Measurements from ENCODE around the gene FOXL2NB. TPM values are rescaled to one million over a fixed set of nuclear protein-coding genes. Genes with fewer than 3 reads are reported as not detected.

The FOXL2NB gene
- total and polyA plus RNA-seq, 2 of the 13 experiments (the other 11 are each of a cell fraction or from before 2014, with no cell fraction given): not detected

DNA sequence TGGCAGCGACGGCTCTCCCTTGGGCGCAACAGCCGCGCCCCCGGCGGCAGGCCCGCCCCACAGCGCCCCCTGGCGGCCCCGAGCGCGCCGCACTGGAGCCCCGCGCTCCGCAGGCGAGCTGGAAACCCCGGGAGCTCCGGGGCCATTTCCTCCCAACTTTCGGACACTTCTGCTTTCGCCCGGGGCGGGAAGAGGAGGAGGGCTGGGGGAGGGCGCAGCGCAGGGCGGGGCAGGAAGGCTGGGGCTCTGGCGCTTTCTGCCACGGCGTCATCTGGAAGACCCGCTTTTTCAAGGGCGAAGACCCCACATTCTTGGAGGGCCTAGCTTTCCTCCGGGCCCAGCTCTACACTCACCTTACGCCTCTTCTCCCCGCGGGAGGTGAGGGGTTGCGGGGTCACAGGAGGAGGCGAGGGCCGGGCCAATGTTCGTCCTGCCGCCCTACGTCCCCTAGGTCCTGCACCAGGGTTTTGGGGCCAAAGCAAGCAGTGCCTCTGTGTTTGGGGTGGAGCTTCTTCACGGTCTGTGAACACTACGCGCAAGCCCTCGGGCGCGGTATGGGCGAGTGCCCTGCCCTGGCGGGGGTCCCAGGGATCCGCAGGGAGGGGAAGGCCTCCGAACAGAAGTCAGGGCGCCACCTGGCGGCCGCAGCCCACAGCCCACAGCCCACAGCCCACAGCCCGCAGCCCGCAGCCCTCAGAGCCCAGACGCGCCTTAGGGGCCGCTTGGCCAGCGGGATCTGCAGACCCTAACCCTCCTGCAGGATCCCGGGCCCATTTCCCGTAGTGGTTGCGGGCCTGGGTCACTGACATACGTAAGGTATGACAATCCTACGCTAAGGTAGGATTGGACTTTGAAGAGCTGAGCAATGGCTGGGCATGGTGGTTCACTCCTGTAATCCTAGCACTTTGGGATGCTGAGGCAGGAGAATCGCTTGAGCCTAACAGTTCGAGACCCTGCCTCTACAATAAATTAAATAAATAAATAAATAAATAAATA, 31.2 kb upstream of the FOXL2NB start (continued):
- no peak for TF ChIP-seq ZFYVE20 (CRISPR knock-in tag; IDR thresholded peaks at IDR 0.05; ENCODE audit: borderline replicate concordance, low read depth)
- no peak for TF ChIP-seq SMYD3 (CRISPR knock-in tag; IDR thresholded peaks at IDR 0.05)
- no peak for TF ChIP-seq ZFP41 (CRISPR knock-in tag; IDR thresholded peaks at IDR 0.05; ENCODE audit: borderline replicate concordance)
- no peak for TF ChIP-seq SIX4 (CRISPR knock-in tag; IDR thresholded peaks at IDR 0.05)
- TF ChIP-seq, protein P1, sequence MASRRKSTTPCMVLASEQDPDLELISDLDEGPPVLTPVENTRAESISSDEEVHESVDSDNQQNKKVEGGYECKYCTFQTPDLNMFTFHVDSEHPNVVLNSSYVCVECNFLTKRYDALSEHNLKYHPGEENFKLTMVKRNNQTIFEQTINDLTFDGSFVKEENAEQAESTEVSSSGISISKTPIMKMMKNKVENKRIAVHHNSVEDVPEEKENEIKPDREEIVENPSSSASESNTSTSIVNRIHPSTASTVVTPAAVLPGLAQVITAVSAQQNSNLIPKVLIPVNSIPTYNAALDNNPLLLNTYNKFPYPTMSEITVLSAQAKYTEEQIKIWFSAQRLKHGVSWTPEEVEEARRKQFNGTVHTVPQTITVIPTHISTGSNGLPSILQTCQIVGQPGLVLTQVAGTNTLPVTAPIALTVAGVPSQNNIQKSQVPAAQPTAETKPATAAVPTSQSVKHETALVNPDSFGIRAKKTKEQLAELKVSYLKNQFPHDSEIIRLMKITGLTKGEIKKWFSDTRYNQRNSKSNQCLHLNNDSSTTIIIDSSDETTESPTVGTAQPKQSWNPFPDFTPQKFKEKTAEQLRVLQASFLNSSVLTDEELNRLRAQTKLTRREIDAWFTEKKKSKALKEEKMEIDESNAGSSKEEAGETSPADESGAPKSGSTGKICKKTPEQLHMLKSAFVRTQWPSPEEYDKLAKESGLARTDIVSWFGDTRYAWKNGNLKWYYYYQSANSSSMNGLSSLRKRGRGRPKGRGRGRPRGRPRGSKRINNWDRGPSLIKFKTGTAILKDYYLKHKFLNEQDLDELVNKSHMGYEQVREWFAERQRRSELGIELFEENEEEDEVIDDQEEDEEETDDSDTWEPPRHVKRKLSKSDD (CRISPR knock-in tag; IDR thresholded peaks at IDR 0.05; ENCODE audit: low read depth): 0 out of 2 replicates have a peak, but pooled peaks have one; percentile 9
- no peak for TF ChIP-seq NR2F6 (IDR thresholded peaks at IDR 0.05)
- no peak for TF ChIP-seq NR2F6 (CRISPR knock-in tag; IDR thresholded peaks at IDR 0.05)
- no peak for TF ChIP-seq ZNF326 (CRISPR knock-in tag; IDR thresholded peaks at IDR 0.05; ENCODE audit: borderline replicate concordance)
- no peak for TF ChIP-seq MATR3 (CRISPR knock-in tag; IDR thresholded peaks at IDR 0.05)
- peak; percentile 97 for TF ChIP-seq ZBTB7B (CRISPR knock-in tag; IDR thresholded peaks at IDR 0.05)
- no peak for TF ChIP-seq FIP1L1 (IDR thresholded peaks at IDR 0.05; ENCODE audit: borderline replicate concordance, insufficient read depth, low read depth, low read length)
- TF ChIP-seq, protein P2, sequence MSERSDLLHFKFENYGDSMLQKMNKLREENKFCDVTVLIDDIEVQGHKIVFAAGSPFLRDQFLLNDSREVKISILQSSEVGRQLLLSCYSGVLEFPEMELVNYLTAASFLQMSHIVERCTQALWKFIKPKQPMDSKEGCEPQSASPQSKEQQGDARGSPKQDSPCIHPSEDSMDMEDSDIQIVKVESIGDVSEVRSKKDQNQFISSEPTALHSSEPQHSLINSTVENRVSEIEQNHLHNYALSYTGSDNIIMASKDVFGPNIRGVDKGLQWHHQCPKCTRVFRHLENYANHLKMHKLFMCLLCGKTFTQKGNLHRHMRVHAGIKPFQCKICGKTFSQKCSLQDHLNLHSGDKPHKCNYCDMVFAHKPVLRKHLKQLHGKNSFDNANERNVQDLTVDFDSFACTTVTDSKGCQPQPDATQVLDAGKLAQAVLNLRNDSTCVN (CRISPR knock-in tag; IDR thresholded peaks at IDR 0.05; ENCODE audit: borderline replicate concordance): no peak
- no peak for TF ChIP-seq TBP (CRISPR knock-in tag; IDR thresholded peaks at IDR 0.05)
- no peak for TF ChIP-seq ZNF7 (CRISPR knock-in tag; IDR thresholded peaks at IDR 0.05)
- TF ChIP-seq PCBP1 (IDR thresholded peaks at IDR 0.05; ENCODE audit: borderline replicate concordance, low read depth, low read length): no peak
- no peak for TF ChIP-seq JUN (CRISPR knock-in tag; IDR thresholded peaks at IDR 0.05)
- TF ChIP-seq NFE2 (CRISPR knock-in tag; IDR thresholded peaks at IDR 0.05): no peak
- TF ChIP-seq, protein P3, sequence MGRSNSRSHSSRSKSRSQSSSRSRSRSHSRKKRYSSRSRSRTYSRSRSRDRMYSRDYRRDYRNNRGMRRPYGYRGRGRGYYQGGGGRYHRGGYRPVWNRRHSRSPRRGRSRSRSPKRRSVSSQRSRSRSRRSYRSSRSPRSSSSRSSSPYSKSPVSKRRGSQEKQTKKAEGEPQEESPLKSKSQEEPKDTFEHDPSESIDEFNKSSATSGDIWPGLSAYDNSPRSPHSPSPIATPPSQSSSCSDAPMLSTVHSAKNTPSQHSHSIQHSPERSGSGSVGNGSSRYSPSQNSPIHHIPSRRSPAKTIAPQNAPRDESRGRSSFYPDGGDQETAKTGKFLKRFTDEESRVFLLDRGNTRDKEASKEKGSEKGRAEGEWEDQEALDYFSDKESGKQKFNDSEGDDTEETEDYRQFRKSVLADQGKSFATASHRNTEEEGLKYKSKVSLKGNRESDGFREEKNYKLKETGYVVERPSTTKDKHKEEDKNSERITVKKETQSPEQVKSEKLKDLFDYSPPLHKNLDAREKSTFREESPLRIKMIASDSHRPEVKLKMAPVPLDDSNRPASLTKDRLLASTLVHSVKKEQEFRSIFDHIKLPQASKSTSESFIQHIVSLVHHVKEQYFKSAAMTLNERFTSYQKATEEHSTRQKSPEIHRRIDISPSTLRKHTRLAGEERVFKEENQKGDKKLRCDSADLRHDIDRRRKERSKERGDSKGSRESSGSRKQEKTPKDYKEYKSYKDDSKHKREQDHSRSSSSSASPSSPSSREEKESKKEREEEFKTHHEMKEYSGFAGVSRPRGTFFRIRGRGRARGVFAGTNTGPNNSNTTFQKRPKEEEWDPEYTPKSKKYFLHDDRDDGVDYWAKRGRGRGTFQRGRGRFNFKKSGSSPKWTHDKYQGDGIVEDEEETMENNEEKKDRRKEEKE (IDR thresholded peaks at IDR 0.05): no peak
- TF ChIP-seq, protein P4, sequence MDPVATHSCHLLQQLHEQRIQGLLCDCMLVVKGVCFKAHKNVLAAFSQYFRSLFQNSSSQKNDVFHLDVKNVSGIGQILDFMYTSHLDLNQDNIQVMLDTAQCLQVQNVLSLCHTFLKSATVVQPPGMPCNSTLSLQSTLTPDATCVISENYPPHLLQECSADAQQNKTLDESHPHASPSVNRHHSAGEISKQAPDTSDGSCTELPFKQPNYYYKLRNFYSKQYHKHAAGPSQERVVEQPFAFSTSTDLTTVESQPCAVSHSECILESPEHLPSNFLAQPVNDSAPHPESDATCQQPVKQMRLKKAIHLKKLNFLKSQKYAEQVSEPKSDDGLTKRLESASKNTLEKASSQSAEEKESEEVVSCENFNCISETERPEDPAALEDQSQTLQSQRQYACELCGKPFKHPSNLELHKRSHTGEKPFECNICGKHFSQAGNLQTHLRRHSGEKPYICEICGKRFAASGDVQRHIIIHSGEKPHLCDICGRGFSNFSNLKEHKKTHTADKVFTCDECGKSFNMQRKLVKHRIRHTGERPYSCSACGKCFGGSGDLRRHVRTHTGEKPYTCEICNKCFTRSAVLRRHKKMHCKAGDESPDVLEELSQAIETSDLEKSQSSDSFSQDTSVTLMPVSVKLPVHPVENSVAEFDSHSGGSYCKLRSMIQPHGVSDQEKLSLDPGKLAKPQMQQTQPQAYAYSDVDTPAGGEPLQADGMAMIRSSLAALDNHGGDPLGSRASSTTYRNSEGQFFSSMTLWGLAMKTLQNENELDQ (CRISPR knock-in tag; IDR thresholded peaks at IDR 0.05; ENCODE audit: borderline replicate concordance): no peak

All from HepG2 (cell line).